ENCODE data around the gene IFNGR2. TPM values are rescaled to one million over a fixed set of nuclear protein-coding genes. Genes with fewer than 3 reads are reported as not detected.

IFNGR2 gene
- total and polyA plus RNA-seq, 2 of the 4 experiments (the other 2 are of a cell fraction) = 66.0 to 73.8 TPM

DNA sequence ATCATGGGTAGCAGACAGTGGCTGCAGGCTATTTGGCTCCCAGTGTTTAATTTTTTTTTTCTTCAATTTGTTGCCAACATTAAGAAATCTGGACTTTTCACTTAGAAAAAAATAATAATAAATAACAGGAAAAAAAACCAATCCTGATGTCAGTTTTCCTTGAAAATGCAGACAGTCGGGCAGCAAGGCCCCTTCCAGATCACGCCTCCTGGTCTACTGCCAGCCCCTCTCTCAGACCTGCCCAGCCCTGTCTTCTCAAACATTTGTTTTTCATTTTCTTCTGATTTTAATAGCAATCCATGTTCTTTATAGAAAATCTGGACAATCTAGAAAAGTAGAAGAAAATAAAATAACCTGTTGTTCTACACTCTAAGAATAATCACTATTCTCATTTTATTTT lies 15.5 kb downstream of the IFNGR2 start:
- no peak overlapping the region for H3K4me3 ChIP-seq (ENCODE audit: insufficient read depth, low read depth, low read length)
- no peak overlapping the region for H4K5ac ChIP-seq (ENCODE audit: low read depth, low read length)
- H2AK5ac ChIP-seq (ENCODE audit: low read depth, low read length) = no peak overlapping the region
- no peak overlapping the region for H3K56ac ChIP-seq (ENCODE audit: extremely low read depth, insufficient read depth, low read length)
- H3K27ac ChIP-seq (ENCODE audit: insufficient read depth, low read length) = no peak overlapping the region
- no peak overlapping the region for H3K18ac ChIP-seq (ENCODE audit: low read depth, low read length)
- H2AFZ ChIP-seq (replicated peaks; ENCODE audit: low read length, poor library complexity) = no peak overlapping the region
- no peak overlapping the region for H4K91ac ChIP-seq (ENCODE audit: insufficient read depth, low read depth, low read length)
- H3K36me3 ChIP-seq (ENCODE audit: control insufficient read depth, insufficient read depth, low read length) = peaks cover 32% of the 10 kb centered on the region
- intact Hi-C loops (cut with micrococcal nuclease) = no loop called here
- in situ Hi-C loops (cut with MboI; ENCODE audit: low sequenced_read_pairs) = no loop called here
- DNase-seq (no peak), ATAC-seq (ENCODE audit: low read depth) (no peak)
- H3K4me1 ChIP-seq (ENCODE audit: control insufficient read depth, insufficient read depth, low read length) = peaks cover 6% of the 10 kb centered on the region
- WGBS, 2 experiments (ENCODE audit: extremely low coverage in 2 of 2, insufficient read length in 1 of 2) = no CpG with 5 or more reads among the region's 2 CpGs
- no peak overlapping the region for H3K4ac ChIP-seq (ENCODE audit: low read depth, low read length)
- no peak overlapping the region for H2BK20ac ChIP-seq (ENCODE audit: low read depth, low read length)
- no peak overlapping the region for H3K4me2 ChIP-seq (ENCODE audit: low read depth, low read length)
- TF ChIP-seq MAZ (IDR thresholded peaks at IDR 0.05; ENCODE audit: borderline replicate concordance, low read depth, low read length) = no peak
- no peak for TF ChIP-seq RFX5 (IDR thresholded peaks at IDR 0.05; ENCODE audit: low read depth, low read length)
- TF ChIP-seq MAFK (IDR thresholded peaks at IDR 0.05; ENCODE audit: low read depth, low read length) = no peak
- no peak for TF ChIP-seq CEBPB (IDR thresholded peaks at IDR 0.05; ENCODE audit: low read depth, low read length)
- no peak for TF ChIP-seq POLR2A (IDR thresholded peaks at IDR 0.05; ENCODE audit: low read depth, low read length)
- TF ChIP-seq NFE2L2 (IDR thresholded peaks at IDR 0.05; ENCODE audit: low read depth, low read length) = no peak
- TF ChIP-seq ELK1 (IDR thresholded peaks at IDR 0.05; ENCODE audit: borderline replicate concordance, low read depth, low read length) = no peak
- no peak for TF ChIP-seq RCOR1 (IDR thresholded peaks at IDR 0.05; ENCODE audit: insufficient replicate concordance, low read length)
- TF ChIP-seq, protein P1, sequence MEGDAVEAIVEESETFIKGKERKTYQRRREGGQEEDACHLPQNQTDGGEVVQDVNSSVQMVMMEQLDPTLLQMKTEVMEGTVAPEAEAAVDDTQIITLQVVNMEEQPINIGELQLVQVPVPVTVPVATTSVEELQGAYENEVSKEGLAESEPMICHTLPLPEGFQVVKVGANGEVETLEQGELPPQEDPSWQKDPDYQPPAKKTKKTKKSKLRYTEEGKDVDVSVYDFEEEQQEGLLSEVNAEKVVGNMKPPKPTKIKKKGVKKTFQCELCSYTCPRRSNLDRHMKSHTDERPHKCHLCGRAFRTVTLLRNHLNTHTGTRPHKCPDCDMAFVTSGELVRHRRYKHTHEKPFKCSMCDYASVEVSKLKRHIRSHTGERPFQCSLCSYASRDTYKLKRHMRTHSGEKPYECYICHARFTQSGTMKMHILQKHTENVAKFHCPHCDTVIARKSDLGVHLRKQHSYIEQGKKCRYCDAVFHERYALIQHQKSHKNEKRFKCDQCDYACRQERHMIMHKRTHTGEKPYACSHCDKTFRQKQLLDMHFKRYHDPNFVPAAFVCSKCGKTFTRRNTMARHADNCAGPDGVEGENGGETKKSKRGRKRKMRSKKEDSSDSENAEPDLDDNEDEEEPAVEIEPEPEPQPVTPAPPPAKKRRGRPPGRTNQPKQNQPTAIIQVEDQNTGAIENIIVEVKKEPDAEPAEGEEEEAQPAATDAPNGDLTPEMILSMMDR (conservative IDR thresholded peaks at IDR 0.05; ENCODE audit: low read depth, low read length) = no peak
- TF ChIP-seq FOS (IDR thresholded peaks at IDR 0.05; ENCODE audit: low read depth, low read length) = no peak
- TF ChIP-seq, protein P2, sequence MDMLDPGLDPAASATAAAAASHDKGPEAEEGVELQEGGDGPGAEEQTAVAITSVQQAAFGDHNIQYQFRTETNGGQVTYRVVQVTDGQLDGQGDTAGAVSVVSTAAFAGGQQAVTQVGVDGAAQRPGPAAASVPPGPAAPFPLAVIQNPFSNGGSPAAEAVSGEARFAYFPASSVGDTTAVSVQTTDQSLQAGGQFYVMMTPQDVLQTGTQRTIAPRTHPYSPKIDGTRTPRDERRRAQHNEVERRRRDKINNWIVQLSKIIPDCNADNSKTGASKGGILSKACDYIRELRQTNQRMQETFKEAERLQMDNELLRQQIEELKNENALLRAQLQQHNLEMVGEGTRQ (IDR thresholded peaks at IDR 0.05; ENCODE audit: low read depth, low read length) = no peak
- no peak for TF ChIP-seq CHD1 (IDR thresholded peaks at IDR 0.05; ENCODE audit: low read depth, low read length)
- no peak for TF ChIP-seq MXI1 (IDR thresholded peaks at IDR 0.05; ENCODE audit: borderline replicate concordance, low read depth, low read length)
- no peak for TF ChIP-seq BHLHE40 (IDR thresholded peaks at IDR 0.05; ENCODE audit: low read depth, low read length)
- no peak for TF ChIP-seq SMC3 (IDR thresholded peaks at IDR 0.05; ENCODE audit: low read depth, low read length)
- no peak for TF ChIP-seq RAD21 (IDR thresholded peaks at IDR 0.05; ENCODE audit: low read length)
- H2BK5ac ChIP-seq (ENCODE audit: low read depth, low read length, poor library complexity, severe bottlenecking) = no peak overlapping the region
- H3K14ac ChIP-seq (replicated peaks; ENCODE audit: low read depth, low read length) = no peak overlapping the region
- peaks cover 40% of the 10 kb centered on the region for H4K20me1 ChIP-seq (ENCODE audit: insufficient read depth, low read length)
- no peak overlapping the region for H3K9ac ChIP-seq (ENCODE audit: low read depth, low read length)
- no peak overlapping the region for H4K8ac ChIP-seq (ENCODE audit: low read depth in 2 of 2, low read length in 2 of 2)
- peaks cover 22% of the 10 kb centered on the region for H3K9me1 ChIP-seq (ENCODE audit: insufficient read depth, low read length)
- dilution Hi-C loops (cut with HindIII; ENCODE audit: low sequenced_read_pairs, unreplicated experiment) = no loop called here
- H2AK9ac ChIP-seq (replicated peaks; ENCODE audit: low read depth, low read length, poor library complexity) = no peak overlapping the region
- POLR2A ChIA-PET (ENCODE audit: unreplicated experiment) = no interaction called here
- no peaks in the 10 kb centered on the region for H3K27me3 ChIP-seq (ENCODE audit: control insufficient read depth, insufficient read depth, low read length)
- peaks cover 35 to 53% of the 10 kb centered on the region in 2 experiments for H3K79me1 ChIP-seq (ENCODE audit: low read depth in 1 of 2, low read length in 2 of 2)
- no peak overlapping the region for H2BK120ac ChIP-seq (ENCODE audit: low read depth, low read length)
- H3K23ac ChIP-seq (ENCODE audit: low read depth, low read length) = no peak overlapping the region
- no peaks in the 10 kb centered on the region for H3K9me3 ChIP-seq (ENCODE audit: control insufficient read depth, insufficient read depth, low read length)
- CTCF ChIA-PET = no interaction called here
- BruUV-seq (replicated peaks) = no TSS peak
- H2BK15ac ChIP-seq (ENCODE audit: low read depth, low read length) = no peak overlapping the region
